Esophagus squamous epithelium (tissue), 5 donors: Measurements from ENCODE around the gene CXXC4. TPM values are rescaled to one million over a fixed set of nuclear protein-coding genes. Genes with fewer than 3 reads are reported as not detected.

Experiments
- DNase-seq: peaks from one replicate; lab custom pipeline; 2025; lab: John Stamatoyannopoulos, UW
- H3K27ac ChIP-seq, 4 donors: fragments of 200-600 bp; sonication (generic); one replicate each; pipeline ENCODE4 v1.5.1; 2016 to 2019; ENCODE audit warnings: mild to moderate bottlenecking in 1 of 4
- H3K27me3 ChIP-seq, 4 donors: fragments of 200-600 bp; sonication (generic); 1 replicate in 3 of 4; 2 replicates in 1 of 4; pipeline versions ENCODE4 v1.5.1 to v1.6.0; 2017 to 2021; ENCODE audit warnings: antibody characterized with exemption in 1 of 4
- H3K36me3 ChIP-seq, 3 donors: fragments of 200-600 bp; sonication (generic); one replicate each; pipeline ENCODE4 v1.5.1; 2016 to 2019
- H3K4me1 ChIP-seq, 3 donors: fragments of 200-600 bp; sonication (generic); one replicate each; pipeline ENCODE4 v1.5.1; 2017 to 2019
- H3K4me3 ChIP-seq, 4 donors: fragments of 200-600 bp; sonication (generic); 1 replicate in 3 of 4; 2 replicates in 1 of 4; pipeline ENCODE4 v1.5.1; 2016 to 2019; ENCODE audit warnings: mild to moderate bottlenecking in 2 of 4, moderate library complexity in 1 of 4
- H3K9me3 ChIP-seq, 3 donors: fragments of 200-600 bp; sonication (generic); one replicate each; pipeline ENCODE4 v1.5.1; 2016 to 2019
- POLR2A ChIP-seq, 4 donors: fragments of 450-650 bp; IDR thresholded peaks; one replicate each; pipeline ENCODE4 v1.6.1; 2017; ENCODE audit warnings: antibody characterized with exemption in 4 of 4, mild to moderate bottlenecking in 4 of 4, moderate library complexity in 3 of 4
- WGBS, 2 donors: methylation state at CpG; one replicate each; pipeline ENCODE4 v1.1.5; 2018; 5-methylcytosine and 5-hydroxymethylcytosine counted together
- intact Hi-C: fragments of 100-400 bp; cut with DNase I; formaldehyde crosslinking; loops from one replicate; pipeline ENCODE4 v1.15.0; 2022
- total RNA-seq, 4 donors: library from RNA; depleted of rRNA; stranded (reverse); fragments of >200 nt; gene quantifications; one replicate each; pipeline ENCODE4 v1.1.0, GENCODE V29; 2016
- TF ChIP-seq, protein P1 (sequence below), 6 experiments: fragments of 450-650 bp in 4 of 6; fragments of 200-600 bp in 2 of 6; sonication (generic) in 2 of 6; IDR thresholded peaks; one replicate each; pipeline ENCODE4 v1.5.1; 2016 to 2019; ENCODE audit warnings: antibody characterized with exemption in 6 of 6, mild to moderate bottlenecking in 4 of 6, moderate library complexity in 4 of 6
- donor health status: DM: yes; HTN: yes; CAD: no.

Gene CXXC4
- total RNA-seq, 4 donors from 2014 or later = 0.19 TPM; not detected in 3

DNA sequence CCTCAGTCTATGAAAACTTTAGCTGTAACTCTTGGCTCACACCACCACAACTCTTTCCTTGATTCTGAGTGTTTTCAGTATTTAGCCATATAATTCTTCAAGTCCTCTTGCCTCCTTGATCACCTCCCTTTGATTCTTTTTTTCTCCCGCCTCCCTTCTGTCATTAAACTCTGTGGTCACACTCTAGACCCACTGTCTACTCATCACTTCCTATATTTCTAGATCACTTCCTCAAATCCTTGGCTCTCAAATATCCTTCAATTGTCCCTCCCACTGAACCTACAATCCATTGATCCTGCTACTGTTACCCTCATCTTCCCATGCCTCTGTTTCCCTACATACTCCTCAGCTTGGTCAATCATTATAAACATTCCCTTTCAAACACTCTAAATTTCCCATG is 12.4 kb upstream of the CXXC4 start:
- H3K27ac ChIP-seq = no peak overlapping the region
- intact Hi-C loops = no loop called here

DNA sequence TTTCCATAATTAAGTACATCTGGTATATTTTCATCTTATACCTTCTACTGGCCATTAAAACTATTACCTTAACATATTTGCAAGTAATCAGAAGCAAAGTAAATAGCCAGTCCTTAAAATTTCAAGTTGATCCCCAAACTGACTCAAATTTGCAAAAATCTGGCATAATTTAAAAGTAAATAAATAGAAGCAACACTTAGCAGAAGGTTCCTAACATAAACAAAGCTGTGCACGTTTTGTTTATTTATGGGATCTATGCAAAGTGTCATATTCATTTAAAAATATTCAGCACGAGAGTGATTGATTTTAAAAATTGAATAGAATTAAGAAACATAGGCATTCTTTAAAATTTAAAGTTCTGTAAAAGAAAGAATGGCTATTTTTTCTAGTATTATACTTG is 9.8 kb upstream of the CXXC4 start:
- DNase-seq = no peak
- WGBS, 2 donors = 40 to 42% methylated on average over 2 of the region's 2 CpGs
- H3K36me3 ChIP-seq = no peaks in the 10 kb centered on the region
- H3K27ac ChIP-seq = no peak overlapping the region
- no peaks in the 10 kb centered on the region for H3K9me3 ChIP-seq
- no peaks in the 10 kb centered on the region for H3K4me1 ChIP-seq
- peaks cover 0 to 9% (median 0%) of the 10 kb centered on the region in 4 donors for H3K27me3 ChIP-seq
- no peak overlapping the region for H3K4me3 ChIP-seq
- intact Hi-C loops = no loop called here
- TF ChIP-seq POLR2A (IDR thresholded peaks at IDR 0.05) = no peak
- TF ChIP-seq, protein P1, sequence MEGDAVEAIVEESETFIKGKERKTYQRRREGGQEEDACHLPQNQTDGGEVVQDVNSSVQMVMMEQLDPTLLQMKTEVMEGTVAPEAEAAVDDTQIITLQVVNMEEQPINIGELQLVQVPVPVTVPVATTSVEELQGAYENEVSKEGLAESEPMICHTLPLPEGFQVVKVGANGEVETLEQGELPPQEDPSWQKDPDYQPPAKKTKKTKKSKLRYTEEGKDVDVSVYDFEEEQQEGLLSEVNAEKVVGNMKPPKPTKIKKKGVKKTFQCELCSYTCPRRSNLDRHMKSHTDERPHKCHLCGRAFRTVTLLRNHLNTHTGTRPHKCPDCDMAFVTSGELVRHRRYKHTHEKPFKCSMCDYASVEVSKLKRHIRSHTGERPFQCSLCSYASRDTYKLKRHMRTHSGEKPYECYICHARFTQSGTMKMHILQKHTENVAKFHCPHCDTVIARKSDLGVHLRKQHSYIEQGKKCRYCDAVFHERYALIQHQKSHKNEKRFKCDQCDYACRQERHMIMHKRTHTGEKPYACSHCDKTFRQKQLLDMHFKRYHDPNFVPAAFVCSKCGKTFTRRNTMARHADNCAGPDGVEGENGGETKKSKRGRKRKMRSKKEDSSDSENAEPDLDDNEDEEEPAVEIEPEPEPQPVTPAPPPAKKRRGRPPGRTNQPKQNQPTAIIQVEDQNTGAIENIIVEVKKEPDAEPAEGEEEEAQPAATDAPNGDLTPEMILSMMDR (IDR thresholded peaks at IDR 0.05) = no peak

More for the DNA sequence above, 12.4 kb upstream of the CXXC4 start:
- H3K4me3 ChIP-seq = no peak overlapping the region
- H3K27me3 ChIP-seq = peaks cover 0 to 1% (median 0%) of the 10 kb centered on the region in 4 donors
- H3K9me3 ChIP-seq = no peaks in the 10 kb centered on the region
- no peaks in the 10 kb centered on the region for H3K36me3 ChIP-seq
- WGBS, 2 donors = 45 to 88% methylated on average over 1 of the region's 1 CpG
- no peak for DNase-seq
- no peaks in the 10 kb centered on the region for H3K4me1 ChIP-seq
- TF ChIP-seq, protein P1 (IDR thresholded peaks at IDR 0.05) = no peak
- no peak for TF ChIP-seq POLR2A (IDR thresholded peaks at IDR 0.05)

DNA sequence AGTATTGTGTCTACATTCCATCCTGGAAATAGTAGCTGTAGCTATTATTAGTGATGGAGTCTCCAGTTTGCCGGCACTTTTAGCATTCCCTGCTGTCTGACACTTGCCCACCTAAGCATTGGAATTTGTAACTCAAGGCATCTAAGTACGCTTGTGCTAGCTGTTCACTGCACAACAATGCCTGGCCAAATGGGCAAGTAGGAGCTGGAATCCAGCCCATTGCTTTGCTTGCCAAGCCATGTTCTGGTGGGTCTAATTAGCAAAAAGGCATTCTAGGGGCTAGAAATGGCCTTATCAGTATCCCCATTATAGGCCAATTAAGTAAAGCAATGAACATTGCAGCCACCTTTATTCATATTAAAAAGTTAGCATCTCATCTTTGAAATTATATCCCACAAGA is 7.8 kb upstream of the CXXC4 start:
- no peak overlapping the region for H3K4me3 ChIP-seq
- no peak overlapping the region for H3K27ac ChIP-seq
- H3K4me1 ChIP-seq = no peaks in the 10 kb centered on the region
- no peaks in the 10 kb centered on the region for H3K9me3 ChIP-seq
- WGBS, 2 donors = 75 to 78% methylated on average over 2 of the region's 2 CpGs
- TF ChIP-seq, protein P1 (IDR thresholded peaks at IDR 0.05) = no peak
- no peak for TF ChIP-seq POLR2A (IDR thresholded peaks at IDR 0.05)
- no peak for DNase-seq
- intact Hi-C loops = no loop called here
- peaks cover 0 to 9% (median 0%) of the 10 kb centered on the region in 4 donors for H3K27me3 ChIP-seq
- H3K36me3 ChIP-seq = no peaks in the 10 kb centered on the region

DNA sequence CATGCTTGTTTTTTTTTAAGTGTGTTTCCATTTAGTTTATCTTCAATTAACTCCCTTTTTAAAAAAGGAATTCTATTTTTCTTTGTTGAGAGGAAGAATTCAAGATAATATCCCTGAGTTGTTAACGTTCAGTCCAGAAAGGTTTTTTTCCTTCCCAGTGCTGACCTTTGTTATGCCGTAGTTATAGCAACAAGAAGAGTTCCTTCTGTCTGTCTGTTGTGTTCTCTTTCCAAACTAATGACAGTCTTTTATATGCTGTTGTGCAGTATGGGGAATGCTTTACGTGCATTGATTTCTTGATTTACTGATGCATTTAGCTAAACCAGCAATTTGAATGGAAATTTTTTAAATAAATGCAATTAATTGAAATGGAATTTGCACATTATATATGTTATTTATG is 6.6 kb upstream of the CXXC4 start:
- Histone ChIP-seq H3K27ac (no peak overlapping the region), H3K4me1 (no peaks in the 10 kb centered on the region), H3K9me3 (no peaks in the 10 kb centered on the region), H3K4me3 (no peak overlapping the region), H3K27me3 (peaks cover 0 to 9% (median 0%) of the 10 kb centered on the region in 4 donors), H3K36me3 (no peaks in the 10 kb centered on the region)
- TF ChIP-seq, protein P1 (IDR thresholded peaks at IDR 0.05) = no peak
- TF ChIP-seq POLR2A (IDR thresholded peaks at IDR 0.05) = no peak
- intact Hi-C loops = no loop called here
- DNase-seq = no peak
- 56 to 67% methylated on average over 3 of the region's 3 CpGs for WGBS, 2 donors

DNA sequence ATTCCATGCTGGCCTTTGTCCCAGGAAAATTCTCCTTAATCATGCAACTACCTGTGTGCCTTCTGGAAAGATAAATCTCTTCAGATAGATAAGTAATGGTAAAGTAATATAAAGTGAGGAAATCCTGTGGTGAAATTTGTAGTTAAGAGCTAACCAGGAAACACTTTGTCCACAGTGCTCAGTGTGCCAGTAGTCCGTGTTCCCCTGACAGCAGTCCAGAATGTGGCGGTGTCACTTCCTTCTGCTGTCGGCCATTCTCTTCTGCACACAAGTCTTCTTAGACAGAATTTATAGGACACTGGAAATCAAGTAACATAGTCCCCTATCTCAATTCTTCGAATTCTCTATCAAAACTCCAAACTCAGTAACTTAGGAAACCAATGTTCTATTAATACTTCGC is 5.7 kb upstream of the CXXC4 start:
- intact Hi-C loops = no loop called here
- WGBS, 2 donors = 53 to 55% methylated on average over 5 of the region's 5 CpGs

More for the DNA sequence above, 5.7 kb upstream of the CXXC4 start:
- TF ChIP-seq, protein P1 (IDR thresholded peaks at IDR 0.05) = no peak
- TF ChIP-seq POLR2A (IDR thresholded peaks at IDR 0.05) = no peak
- Histone ChIP-seq H3K9me3 (no peaks in the 10 kb centered on the region), H3K4me1 (peaks cover 0 to 8% (median 2%) of the 10 kb centered on the region in 3 donors), H3K4me3 (no peak overlapping the region), H3K27me3 (peaks cover 0 to 9% (median 0%) of the 10 kb centered on the region in 4 donors), H3K27ac (no peak overlapping the region), H3K36me3 (no peaks in the 10 kb centered on the region)
- no peak for DNase-seq
